Ishikawa (cell line): ENCODE results near the gene OSBPL10.

ENCODE experiments used
- CREB1 ChIP-seq: IDR thresholded peaks from 2 replicates; pipeline ENCODE4 v1.6.1; 2012; ENCODE audit warnings: low read depth
- EP300 ChIP-seq: IDR thresholded peaks from 2 replicates; pipeline ENCODE4 v1.6.1; 2012; ENCODE audit warnings: borderline replicate concordance
- FOXM1 ChIP-seq: IDR thresholded peaks from 2 replicates; pipeline ENCODE4 v1.6.1; 2012; ENCODE audit warnings: low read depth, borderline replicate concordance
- TAF1 ChIP-seq: IDR thresholded peaks from 2 replicates; pipeline ENCODE4 v1.6.1; 2012; ENCODE audit warnings: low read depth, mild to moderate bottlenecking
- YY1 ChIP-seq: IDR thresholded peaks from 2 replicates; pipeline ENCODE4 v1.6.1; 2012; ENCODE audit warnings: low read depth
- TF ChIP-seq, protein P1 (sequence below): IDR thresholded peaks from 2 replicates; pipeline ENCODE4 v1.6.1; 2012

DNA sequence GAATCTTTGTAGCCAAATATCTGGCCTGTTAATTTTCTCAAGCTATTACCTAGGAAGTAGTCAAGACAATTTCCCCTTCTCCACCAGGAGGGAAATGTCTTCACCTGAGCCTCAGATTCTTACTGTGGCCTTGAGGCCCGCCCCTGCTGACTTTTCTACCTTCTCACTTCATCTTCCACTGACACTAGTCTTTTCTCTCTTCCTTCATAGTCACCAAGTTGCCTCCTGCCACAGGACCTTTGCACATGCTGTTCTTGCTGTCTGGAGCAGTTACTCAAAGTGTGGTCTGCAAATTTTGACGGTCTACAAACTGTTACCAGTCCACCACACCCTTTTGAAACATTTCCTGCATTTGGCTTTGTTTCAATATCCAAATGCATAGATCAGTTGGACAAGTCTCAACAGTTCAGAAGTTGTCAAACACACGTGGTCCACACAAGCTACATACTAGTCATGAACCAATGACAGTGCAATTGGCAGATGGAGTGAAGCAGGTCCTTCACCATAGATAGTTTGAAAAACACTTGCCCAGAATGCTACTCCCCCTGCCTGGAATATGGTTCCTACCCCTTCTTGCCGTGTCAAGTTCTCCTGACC lies 100.5 kb downstream of the OSBPL10 start:
- TF ChIP-seq YY1 (no peak), TAF1 (no peak), CREB1 (no peak), FOXM1 (no peak), EP300 (no peak)
- TF ChIP-seq, protein P1, sequence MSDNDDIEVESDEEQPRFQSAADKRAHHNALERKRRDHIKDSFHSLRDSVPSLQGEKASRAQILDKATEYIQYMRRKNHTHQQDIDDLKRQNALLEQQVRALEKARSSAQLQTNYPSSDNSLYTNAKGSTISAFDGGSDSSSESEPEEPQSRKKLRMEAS, result no peak
